ENCODE results near the gene MRGPRG.

Gene MRGPRG

GRCh38 chr11:3205261-3206155, 13.1 kb downstream of the MRGPRG start:
- DNase-seq = no peak

GRCh38 chr11:3204141-3205015, 14.2 kb downstream of the MRGPRG start:
- no peak for DNase-seq

GRCh38 chr11:3203221-3204043, 15.2 kb downstream of the MRGPRG start:
- no peak for DNase-seq

GRCh38 chr11:3202759-3203158, 15.9 kb downstream of the MRGPRG start:
- DNase-seq = no peak

- no peak for DNase-seq
Observed at GRCh38 chr11:3202305-3202704, 16.3 kb downstream of the MRGPRG start.

GRCh38 chr11:3201677-3202181, 16.9 kb downstream of the MRGPRG start:
- DNase-seq = no peak

GRCh38 chr11:3201112-3201581, 17.5 kb downstream of the MRGPRG start:
- no peak for DNase-seq

GRCh38 chr11:3200388-3201111, 18.1 kb downstream of the MRGPRG start:
- no peak for DNase-seq

- no peak for DNase-seq
Observed at GRCh38 chr11:3199537-3200295, 18.9 kb downstream of the MRGPRG start.

GRCh38 chr11:3198815-3199214, 19.8 kb downstream of the MRGPRG start:
- DNase-seq = no peak

GRCh38 chr11:3197878-3198528, 20.6 kb downstream of the MRGPRG start:
- DNase-seq = no peak

- no peak for DNase-seq
Observed at GRCh38 chr11:3197044-3197695, 21.4 kb downstream of the MRGPRG start.

- no peak for DNase-seq
Observed at GRCh38 chr11:3196161-3197043, 22.2 kb downstream of the MRGPRG start.

GRCh38 chr11:3195251-3196160, 23.1 kb downstream of the MRGPRG start:
- DNase-seq = no peak

- no peak for DNase-seq
Observed at GRCh38 chr11:3194016-3194816, 24.4 kb downstream of the MRGPRG start.

- no peak for DNase-seq
Observed at GRCh38 chr11:3193373-3194015, 25.1 kb downstream of the MRGPRG start.
